HG03378 (cell line): ENCODE measurements around the gene ALS2CL.

Experiments used
- ATAC-seq: cut with Tn5 transposase; IDR thresholded peaks from one replicate; pipeline ENCODE4 v1.9.1; 2021; ENCODE audit warnings: mild to moderate bottlenecking, moderate library complexity; ENCODE audit not compliant: unreplicated experiment

ALS2CL gene

GRCh38 chr3:46680298-46680826, 13.1 kb downstream of the ALS2CL start:
- no peak for ATAC-seq

GRCh38 chr3:46679681-46680080, 13.8 kb downstream of the ALS2CL start:
- no peak for ATAC-seq

GRCh38 chr3:46678280-46678679, 15.2 kb downstream of the ALS2CL start:
- no peak for ATAC-seq

- ATAC-seq = no peak
Measured at GRCh38 chr3:46677411-46677726, 16.1 kb downstream of the ALS2CL start.

DNA sequence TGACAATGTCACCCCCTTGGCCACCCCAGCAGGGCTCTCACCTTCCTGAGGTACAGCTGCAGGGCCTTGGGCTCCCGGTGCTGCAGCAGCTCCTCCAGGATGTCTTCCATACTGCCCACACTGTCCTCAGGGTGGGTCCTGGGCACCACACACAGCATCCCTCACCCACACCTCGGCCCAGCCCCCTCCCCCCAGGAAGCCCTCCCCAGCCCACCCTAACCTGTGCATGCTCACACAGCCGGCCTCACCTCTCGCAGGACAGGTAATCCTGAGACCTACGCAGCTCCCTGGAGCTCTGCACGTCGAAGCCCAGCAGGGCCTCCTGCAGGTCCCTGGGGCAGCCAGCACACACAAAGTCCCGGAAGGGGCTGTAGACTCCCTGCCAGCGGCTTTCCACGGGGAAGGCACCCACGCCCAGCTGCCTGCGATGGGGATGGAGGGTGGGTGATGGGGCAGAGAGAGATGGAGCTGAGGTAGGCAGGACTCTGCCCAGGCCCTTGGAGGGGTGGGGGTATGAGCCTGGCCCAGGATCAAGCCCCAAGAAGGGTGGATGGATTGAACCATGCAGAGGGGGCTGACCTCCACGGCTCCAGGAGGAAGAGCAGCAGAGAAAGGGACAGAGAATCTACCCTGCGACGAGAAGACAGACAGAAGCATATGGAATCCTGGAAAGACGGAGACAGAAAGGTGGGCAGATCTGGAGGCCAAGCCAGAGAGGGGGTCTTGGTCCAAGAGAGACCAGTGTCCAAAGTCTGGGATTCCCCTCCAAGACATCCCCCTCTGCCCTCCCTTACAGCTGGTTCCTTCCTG, 16.7 kb downstream of the ALS2CL start:
- ATAC-seq = no peak

- no peak for ATAC-seq
Measured at GRCh38 chr3:46675843-46676567, 17.5 kb downstream of the ALS2CL start.

GRCh38 chr3:46675426-46675825, 18.1 kb downstream of the ALS2CL start:
- no peak for ATAC-seq

DNA sequence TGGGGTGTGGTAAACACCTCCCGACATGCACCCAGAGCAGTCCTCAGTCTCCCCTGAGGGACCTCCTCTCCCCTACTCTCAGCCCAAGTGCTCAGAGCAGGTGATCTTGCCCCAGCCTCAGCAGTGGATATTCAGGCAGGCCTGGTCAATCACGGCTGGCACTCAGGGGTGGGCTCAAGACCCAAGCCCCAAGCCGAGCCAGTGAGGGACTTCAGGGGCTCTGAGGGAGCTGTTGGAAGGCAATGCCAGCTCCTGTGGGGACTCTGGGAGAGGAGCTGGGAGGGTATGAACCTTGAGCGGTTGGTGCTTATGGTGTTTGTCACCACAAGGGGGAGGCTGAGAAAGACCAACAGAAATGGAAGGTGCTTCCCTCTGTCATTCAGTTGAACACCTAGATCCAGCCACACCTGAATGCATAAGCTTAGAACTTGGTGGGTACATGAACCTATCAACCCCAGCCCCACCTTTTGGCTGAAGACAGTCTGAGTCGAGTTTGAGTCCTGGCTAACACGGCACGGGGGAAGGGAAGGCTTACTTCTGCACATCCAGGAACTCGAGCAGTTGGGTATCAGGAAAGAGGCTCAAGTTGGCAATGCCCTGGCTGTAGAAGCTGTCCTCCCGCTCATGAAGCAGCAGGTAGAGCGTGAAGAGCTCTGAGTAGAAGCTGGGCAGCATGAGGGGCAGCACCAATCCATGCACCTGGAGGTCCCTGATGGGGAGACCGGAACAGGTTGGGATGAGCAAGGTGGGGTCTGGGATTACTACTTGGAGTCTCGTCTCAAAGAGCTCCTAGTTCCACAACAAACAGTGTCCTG, 19.2 kb downstream of the ALS2CL start:
- no peak for ATAC-seq

DNA sequence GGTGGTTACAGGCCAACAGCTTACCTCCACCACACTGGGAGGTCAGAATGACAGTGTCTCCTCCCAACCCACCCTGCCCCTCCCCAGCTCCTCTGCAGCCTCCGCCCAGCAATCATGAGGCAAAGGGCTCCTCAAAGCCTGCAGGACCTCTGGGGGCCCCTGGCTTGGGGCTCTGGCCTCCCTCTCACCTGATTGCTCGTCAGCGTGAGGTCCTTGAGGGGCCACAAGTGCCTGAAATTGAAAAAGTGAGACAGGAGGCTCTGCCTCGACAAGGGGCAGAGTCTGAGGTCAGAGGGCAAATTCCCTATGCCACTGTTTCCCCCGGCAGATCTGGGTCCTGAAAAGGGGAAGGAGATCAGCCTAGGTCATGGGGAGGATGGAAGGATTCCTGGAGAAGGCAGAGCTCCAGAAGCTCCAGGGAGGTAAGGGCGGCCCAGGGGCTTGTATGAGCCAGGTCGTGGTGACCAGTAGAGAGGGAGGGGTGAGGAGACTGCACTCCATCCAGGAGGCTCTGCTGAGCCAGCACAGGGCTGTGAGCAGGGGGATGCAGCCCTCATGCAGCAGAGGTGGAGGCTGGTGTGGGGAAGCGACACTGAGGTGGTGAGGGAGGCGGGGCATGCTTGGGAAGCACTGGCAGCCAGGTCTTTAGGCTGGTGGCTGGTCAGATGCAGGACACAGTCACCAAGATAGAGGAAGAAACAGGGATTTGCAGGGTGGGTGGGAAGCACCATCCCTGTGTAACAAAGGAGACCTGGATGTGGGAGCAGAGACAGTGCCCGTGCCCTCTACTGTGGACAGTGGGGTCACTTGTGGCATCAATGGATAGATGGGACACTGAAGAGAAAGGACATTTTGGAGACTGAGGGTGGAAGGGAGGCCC, 20.1 kb downstream of the ALS2CL start:
- no peak for ATAC-seq

GRCh38 chr3:46672349-46672695, 21.2 kb downstream of the ALS2CL start:
- ATAC-seq = no peak

- ATAC-seq = no peak
Measured at GRCh38 chr3:46671541-46672348, 21.7 kb downstream of the ALS2CL start.

GRCh38 chr3:46670891-46671427, 22.5 kb downstream of the ALS2CL start:
- no peak for ATAC-seq

GRCh38 chr3:46670000-46670890, 23.2 kb downstream of the ALS2CL start:
- no peak for ATAC-seq

- ATAC-seq = no peak
Measured at GRCh38 chr3:46669191-46669999, 24.1 kb downstream of the ALS2CL start.

- no peak for ATAC-seq
Measured at GRCh38 chr3:46668591-46668990, 24.9 kb downstream of the ALS2CL start.

GRCh38 chr3:46668116-46668515, 25.4 kb downstream of the ALS2CL start:
- no peak for ATAC-seq

- no peak for ATAC-seq
Measured at GRCh38 chr3:46667657-46668056, 25.8 kb downstream of the ALS2CL start.
